IPS DF 19.7 (cell line): ENCODE measurements around the gene IARS1.

Source experiments
- DNase-seq: peaks from one replicate; pipeline ENCODE4 v3.0.0-alpha.2; 2013; ENCODE audit warnings: low read depth, low spot score

Gene IARS1

DNA sequence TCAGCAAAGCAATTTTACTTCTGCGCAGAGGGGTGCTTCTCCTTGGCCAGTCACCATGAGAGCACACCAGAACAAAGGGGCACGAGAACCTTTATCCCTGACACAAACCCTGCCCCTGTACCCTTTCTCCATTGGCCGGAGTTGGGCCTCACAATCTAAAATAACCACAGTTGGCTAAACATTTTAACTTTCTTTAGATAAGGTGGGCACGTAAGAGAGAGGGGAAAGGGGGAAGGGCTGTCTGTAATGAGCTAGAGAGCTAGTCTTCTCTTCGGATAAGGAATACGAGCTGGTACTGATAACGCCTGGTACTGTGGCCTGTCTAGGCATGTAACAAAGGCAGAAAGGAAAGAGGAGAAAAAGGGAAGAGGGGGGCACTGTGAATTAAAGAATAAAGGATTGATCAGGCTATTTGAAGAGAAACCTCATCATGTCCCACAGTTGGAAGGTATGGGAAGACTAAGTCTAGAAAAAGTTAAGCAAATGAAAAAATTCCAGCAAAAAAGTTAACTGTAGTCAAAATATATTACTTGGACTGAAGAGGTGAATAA lies 1.8 kb upstream of the IARS1 start:
- no peak for DNase-seq

DNA sequence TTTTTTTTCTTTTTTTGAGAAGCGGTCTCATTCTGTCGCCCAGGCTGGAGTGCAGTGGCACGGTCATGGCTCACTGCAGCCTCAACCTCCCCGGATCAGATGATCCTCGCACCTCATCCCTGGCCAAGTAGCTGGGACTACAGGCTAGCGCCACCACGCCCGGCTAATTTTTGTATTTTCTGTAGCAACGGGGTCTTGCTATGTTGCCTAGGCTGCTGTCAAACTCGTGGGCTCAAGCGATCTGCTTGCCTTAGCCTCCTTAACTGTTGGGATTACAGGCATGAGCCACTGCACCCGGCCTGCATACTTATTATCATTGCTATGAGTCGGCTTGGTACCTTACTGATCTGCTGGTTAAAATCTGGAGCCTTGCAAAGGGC lies 790 bp upstream of the IARS1 start:
- no peak for DNase-seq

GRCh38 chr9:92293075-92293354 lies 482 bp downstream of the IARS1 start:
- no peak for DNase-seq

DNA sequence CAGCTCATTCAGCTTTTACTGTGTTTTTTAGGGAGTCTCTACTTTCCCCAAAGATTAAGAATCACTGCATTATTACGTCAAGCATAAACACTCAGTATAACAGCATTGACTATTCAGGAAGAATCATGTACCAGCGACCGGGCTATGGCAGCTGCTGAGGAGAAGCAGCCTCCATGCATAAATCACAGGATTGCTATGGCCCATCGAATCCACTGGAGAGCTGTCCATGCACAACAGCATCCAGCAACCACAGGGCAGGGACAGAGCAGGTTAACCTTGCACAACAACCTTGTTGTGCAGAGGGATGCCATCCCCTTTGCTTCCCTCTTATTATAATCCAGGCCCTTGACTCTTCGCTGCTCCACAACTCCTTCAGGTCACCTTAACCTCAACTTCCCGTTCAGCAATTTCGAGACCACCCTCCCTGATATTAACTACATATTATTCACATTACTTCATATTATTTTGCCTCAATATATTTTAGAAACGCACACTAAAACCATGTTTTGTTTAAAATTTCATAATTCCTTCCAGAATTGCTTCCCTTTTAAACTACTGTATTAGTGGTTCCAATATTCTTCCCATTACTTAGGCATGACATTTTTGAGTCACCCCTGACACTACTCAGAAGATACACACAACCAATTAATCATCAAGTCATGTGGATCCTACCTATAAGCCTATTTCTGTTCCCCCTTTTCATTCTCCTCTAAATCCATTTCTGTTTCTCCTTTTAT lies 991 bp downstream of the IARS1 start:
- DNase-seq: no peak

DNA sequence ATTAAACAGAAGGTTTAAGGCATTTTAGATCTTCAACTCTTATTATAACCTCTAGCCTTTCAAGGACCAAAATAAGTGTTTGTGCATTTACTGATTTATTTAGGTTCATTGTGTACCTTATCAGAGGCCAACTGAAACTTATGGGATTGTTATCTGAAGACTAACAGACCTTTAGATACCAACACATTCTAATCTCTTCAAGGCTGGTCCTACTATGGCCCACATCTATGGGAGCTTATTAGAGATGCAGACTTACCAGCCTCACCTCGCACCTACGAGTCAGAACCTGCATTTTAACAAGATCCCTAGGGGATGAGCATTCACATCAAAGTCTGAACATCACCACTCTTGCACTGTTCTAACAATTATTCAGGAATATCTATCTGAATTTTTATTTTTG lies 1.9 kb downstream of the IARS1 start:
- DNase-seq: no peak

DNA sequence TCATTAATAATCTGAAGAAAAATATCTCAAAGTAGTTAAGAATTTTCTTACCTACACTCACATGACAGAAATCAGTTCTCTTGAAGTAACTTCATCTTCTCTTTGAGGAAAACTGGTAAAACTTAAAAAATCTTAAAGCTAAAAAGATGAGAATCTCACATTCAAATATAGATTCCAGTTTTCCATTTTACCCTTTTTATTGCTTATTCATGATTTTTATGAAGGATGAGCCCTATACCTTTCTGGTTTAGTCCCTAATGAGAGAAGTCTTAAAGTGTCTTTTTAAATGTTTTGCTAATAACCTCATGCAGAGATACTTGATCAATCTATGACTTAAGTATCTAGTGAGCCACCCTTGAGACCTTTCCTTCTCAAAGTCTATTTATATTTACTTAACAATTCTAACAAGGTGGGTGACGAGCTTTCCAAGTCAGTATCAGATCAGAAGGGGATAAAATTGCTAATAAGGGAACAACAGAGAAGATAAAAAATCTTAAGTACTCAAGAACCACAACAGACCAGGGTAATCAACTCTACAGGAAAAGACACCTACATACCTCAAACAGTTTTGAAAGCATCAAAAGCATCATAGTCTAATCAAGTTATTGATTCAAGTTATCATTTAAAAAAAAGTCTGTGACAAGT lies 2.6 kb downstream of the IARS1 start:
- no peak for DNase-seq

GRCh38 chr9:92289708-92290390 lies 3.6 kb downstream of the IARS1 start:
- no peak for DNase-seq

GRCh38 chr9:92279302-92279701 lies 14.2 kb downstream of the IARS1 start:
- no peak for DNase-seq

- DNase-seq: no peak
These were observed 15.4 kb downstream of the IARS1 start for GRCh38 chr9:92278110-92278509.

- DNase-seq: no peak
These were observed 17.0 kb downstream of the IARS1 start for GRCh38 chr9:92276331-92277032.

GRCh38 chr9:92275541-92275940 lies 18.0 kb downstream of the IARS1 start:
- no peak for DNase-seq

DNA sequence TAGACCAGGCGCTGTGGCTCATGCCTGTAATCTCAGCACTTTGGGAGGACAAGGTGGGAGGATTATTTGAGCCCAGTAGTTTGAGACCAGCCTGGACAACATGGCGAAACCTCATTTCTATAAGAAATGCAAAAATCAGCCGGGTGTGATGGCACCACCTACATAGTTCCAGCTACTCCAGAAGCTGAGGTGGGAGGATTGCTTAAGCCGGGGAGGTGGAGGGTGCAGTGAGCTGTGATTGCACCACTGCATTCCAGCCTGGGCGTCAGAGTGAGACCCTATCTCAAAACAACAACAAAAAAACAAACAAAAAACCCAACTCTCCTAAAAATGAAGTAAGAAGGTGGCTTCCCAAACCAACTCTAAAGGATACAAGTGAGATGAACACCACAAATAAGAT lies 23.0 kb downstream of the IARS1 start:
- no peak for DNase-seq

GRCh38 chr9:92266486-92266885 lies 27.0 kb downstream of the IARS1 start:
- DNase-seq: no peak

DNA sequence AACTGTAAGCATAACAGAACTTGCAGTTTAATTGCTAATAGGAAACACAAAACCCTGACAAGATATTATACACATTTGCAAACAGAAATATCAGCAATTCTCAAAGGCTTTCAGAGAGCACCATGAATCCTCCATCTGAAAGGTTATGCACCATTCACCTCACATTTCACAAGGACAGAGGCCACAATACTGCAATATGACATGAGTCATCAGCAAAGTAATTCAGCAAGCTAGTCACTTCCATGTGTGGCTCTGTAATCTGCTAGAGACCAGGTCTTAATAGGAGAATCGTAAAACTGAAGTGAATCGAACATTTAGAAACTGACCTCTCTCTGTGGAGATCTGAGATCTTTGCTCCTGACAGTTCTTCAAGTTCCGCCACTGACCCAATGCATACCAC lies 28.3 kb downstream of the IARS1 start:
- no peak for DNase-seq

DNA sequence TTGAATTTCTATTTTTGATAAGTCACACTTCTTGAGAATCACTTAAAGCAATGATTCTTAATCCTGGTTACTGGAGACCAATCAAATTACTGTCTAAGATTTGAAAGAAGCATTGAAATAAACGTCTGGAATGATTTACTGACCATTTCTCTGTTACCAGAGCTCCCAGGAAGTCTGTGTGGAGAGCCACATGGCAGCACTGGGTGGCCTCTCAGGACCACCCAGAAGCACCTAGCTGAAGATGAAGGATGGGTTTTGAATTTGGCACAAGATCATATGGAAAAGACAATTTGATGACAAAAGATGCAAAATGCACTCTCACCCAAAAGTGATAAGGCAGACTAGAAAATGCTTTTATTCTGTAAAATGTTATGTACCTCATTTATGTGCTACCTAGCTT lies 30.4 kb downstream of the IARS1 start:
- DNase-seq: no peak

DNA sequence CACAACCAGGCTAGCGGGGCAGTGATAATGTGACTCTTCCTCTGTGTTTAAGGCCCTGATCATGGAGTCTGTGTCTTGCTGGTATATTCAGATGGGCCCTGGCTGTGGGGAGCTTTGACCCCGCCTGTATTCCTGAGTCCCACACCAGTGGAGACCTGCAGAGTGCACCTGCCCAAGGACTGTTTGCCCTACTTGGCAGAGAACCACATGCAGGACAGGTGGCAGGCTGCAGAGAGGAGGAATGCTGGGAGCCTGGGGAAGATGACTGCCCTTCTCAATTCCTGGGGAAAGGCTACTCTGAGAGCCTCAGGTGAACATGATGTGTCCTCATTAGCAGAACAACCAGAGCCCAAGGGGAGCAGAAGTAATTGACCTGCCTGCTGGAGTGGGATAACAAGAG lies 36.2 kb downstream of the IARS1 start:
- no peak for DNase-seq

GRCh38 chr9:92254381-92255337 lies 38.8 kb downstream of the IARS1 start:
- no peak for DNase-seq

GRCh38 chr9:92253656-92254055 lies 39.8 kb downstream of the IARS1 start:
- DNase-seq: no peak

DNA sequence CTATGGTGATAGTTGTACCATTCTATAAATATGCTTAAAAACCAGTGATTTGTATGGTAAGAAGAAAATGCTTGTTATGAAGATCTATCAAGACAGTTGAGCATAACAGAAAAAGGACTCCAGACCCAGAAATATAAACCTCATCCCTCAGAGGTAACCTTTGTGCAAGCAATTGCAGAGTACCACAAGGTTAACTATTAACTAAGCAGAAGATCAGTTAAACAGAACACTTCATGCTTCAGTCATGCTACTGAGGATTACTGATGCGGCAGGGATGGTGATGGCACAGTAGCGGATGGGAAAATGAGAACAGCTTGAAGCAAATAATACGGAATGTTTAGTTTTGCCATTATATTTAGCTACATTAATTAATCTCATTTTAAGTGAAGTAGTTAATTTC lies 45.5 kb downstream of the IARS1 start:
- no peak for DNase-seq

GRCh38 chr9:92247296-92247695 lies 46.2 kb downstream of the IARS1 start:
- no peak for DNase-seq
